OCI-LY1 (cell line): Measurements from ENCODE around the gene NDUFAF8.

ENCODE experiments used
- CTCF ChIP-seq: fragments of 200-600 bp; sonication (generic), shearing (Covaris generic); IDR thresholded peaks from 2 replicates; pipeline ENCODE4 v1.5.1; 2017; ENCODE audit warnings: mild to moderate bottlenecking, antibody characterized with exemption, low read length, moderate library complexity, mixed read lengths
- EZH2 ChIP-seq: fragments of 200-600 bp; sonication (generic), shearing (Covaris generic); IDR thresholded peaks from 2 replicates; pipeline ENCODE4 v1.8.0; 2017; ENCODE audit warnings: borderline replicate concordance, mixed run types, mild to moderate bottlenecking, antibody characterized with exemption, low read length, moderate library complexity, mixed read lengths

DNA sequence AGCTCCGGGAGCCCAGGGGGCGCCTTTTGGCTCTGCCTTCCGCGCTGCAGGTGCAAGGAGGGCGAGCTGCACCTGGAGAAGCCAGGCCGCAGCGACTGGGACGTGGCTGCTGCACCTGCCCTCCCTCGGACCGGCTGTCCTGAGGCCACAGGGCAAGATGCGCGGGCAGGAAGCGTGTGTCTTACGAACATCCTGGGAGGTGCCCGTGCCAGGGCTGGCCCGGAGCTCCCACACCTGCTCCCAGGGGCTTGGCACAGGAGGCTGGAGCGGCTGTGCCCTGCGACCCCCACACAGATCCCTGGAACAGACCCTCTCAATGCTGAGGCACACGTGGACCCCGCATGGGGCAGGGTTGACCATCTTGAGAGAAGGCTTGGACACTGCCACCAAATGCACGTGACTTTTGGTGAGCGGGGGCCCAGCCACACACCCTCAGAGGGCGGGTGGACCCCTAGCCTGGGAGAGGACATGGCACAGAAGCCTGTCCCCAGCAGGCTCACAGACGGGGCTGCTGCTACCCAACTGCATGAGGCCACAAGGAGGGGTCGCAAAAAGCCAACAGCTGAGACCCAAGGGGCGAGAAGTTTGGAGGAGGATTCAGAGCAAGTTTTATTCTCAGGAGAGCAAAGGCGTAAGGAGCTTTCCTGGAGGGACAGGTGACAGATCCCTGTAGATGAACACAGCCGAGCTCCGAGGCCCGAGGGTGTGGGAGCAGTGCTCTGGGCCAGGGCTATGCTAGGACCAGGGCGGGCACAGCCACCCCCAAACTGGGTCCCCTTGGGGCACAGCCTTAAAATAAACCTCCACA is 11.4 kb downstream of the NDUFAF8 start:
- TF ChIP-seq CTCF (peak; percentile 36; the same call in 1 of the 2 replicates), EZH2 (no peak)
